Type B pancreatic cell (in vitro differentiated cells): ENCODE data around the gene CTSC. TPM values are rescaled to one million over a fixed set of nuclear protein-coding genes. Genes with fewer than 3 reads are reported as not detected.

ENCODE experiments used
- DNase-seq: peaks from one replicate; pipeline ENCODE4 v3.0.0; 2021; ENCODE audit warnings: mixed read lengths; ENCODE audit not compliant: unreplicated experiment; ENCODE audit errors: extremely low spot score
- H3K27ac Mint-ChIP-seq: 2 replicates; pipeline ENCODE4 v1.8.0; 2021; ENCODE audit warnings: mild to moderate bottlenecking, mixed read lengths
- H3K27me3 Mint-ChIP-seq: 2 replicates; pipeline ENCODE4 v1.8.0; 2021; ENCODE audit warnings: mixed read lengths
- H3K36me3 Mint-ChIP-seq: 2 replicates; pipeline ENCODE4 v1.8.0; 2021; ENCODE audit warnings: mixed read lengths
- H3K4me1 Mint-ChIP-seq: one replicate; pipeline ENCODE4 v1.8.0; 2021; ENCODE audit warnings: mixed read lengths; ENCODE audit not compliant: unreplicated experiment
- H3K4me3 Mint-ChIP-seq: 2 replicates; pipeline ENCODE4 v1.8.0; 2021; ENCODE audit warnings: mild to moderate bottlenecking, mixed read lengths
- H3K9me3 Mint-ChIP-seq: 2 replicates; pipeline ENCODE4 v1.8.0; 2021; ENCODE audit warnings: mixed read lengths
- CTCF ChIP-seq: fragments of 200-600 bp; sonication (generic); conservative IDR thresholded peaks from 2 replicates; pipeline ENCODE4 v1.5.0; 2021; ENCODE audit warnings: antibody characterized with exemption, mild to moderate bottlenecking
- long read RNA-seq: library from polyadenylated mRNA; unstranded; transcript quantifications from one replicate; pipeline ENCODE4 v2.0.0, GENCODE V29; 2020
- total RNA-seq: library from RNA; stranded (reverse); gene quantifications from 2 replicates; pipeline ENCODE4 v1.2.1, GENCODE V29; 2021; ENCODE audit warnings: low replicate concordance

Gene CTSC
- 155 and 215 TPM in 2 replicates for total RNA-seq
- long read RNA-seq, full-length matches to known transcripts, result 808 of 865 reads
- long read RNA-seq, partial matches to known transcripts, result 26 of 865 reads
- long read RNA-seq, other reads (novel, unspliced or antisense), result 31 of 865 reads

- peaks cover 20% of the 10 kb centered on the region for H3K4me1 Mint-ChIP-seq
- peak; percentile 19 for TF ChIP-seq CTCF
- peaks cover 20% of the 10 kb centered on the region for H3K36me3 Mint-ChIP-seq
- H3K9me3 Mint-ChIP-seq, result peaks cover 3% of the 10 kb centered on the region
- peak; percentile 89 for DNase-seq
- H3K4me3 Mint-ChIP-seq, result peak within 1 kb of the TSS; percentile 92
- peak within 1 kb of the TSS; percentile 68 for H3K27ac Mint-ChIP-seq
- peaks cover 5% of the 10 kb centered on the region for H3K27me3 Mint-ChIP-seq
Observed at GRCh38 chr11:88337181-88337986, at the start of gene CTSC. Gene CTSC, minus strand, starts transcription at chr11:88337736. Its CDS starts 64 bp downstream, at chr11:88337672.

GRCh38 chr11:88384669-88385005 lies 47.1 kb upstream of the CTSC start:
- no peaks in the 10 kb centered on the region for H3K9me3 Mint-ChIP-seq
- no peaks in the 10 kb centered on the region for H3K27me3 Mint-ChIP-seq
- H3K4me1 Mint-ChIP-seq, result no peaks in the 10 kb centered on the region
- no peak overlapping the region for H3K4me3 Mint-ChIP-seq
- no peak for DNase-seq
- TF ChIP-seq CTCF, result no peak
- no peak overlapping the region for H3K27ac Mint-ChIP-seq
- H3K36me3 Mint-ChIP-seq, result no peaks in the 10 kb centered on the region

- no peak for TF ChIP-seq CTCF
- DNase-seq, result no peak
- no peak overlapping the region for H3K4me3 Mint-ChIP-seq
- H3K4me1 Mint-ChIP-seq, result no peaks in the 10 kb centered on the region
- H3K9me3 Mint-ChIP-seq, result no peaks in the 10 kb centered on the region
- H3K27me3 Mint-ChIP-seq, result no peaks in the 10 kb centered on the region
- no peaks in the 10 kb centered on the region for H3K36me3 Mint-ChIP-seq
- H3K27ac Mint-ChIP-seq, result no peak overlapping the region
Observed at GRCh38 chr11:88384004-88384668, 46.6 kb upstream of the CTSC start.

- Mint-ChIP-seq H3K27me3 (no peaks in the 10 kb centered on the region), H3K4me1 (no peaks in the 10 kb centered on the region), H3K4me3 (no peak overlapping the region), H3K36me3 (no peaks in the 10 kb centered on the region), H3K9me3 (no peaks in the 10 kb centered on the region), H3K27ac (no peak overlapping the region)
- no peak for DNase-seq
- no peak for TF ChIP-seq CTCF
Observed at GRCh38 chr11:88383447-88383846, 45.9 kb upstream of the CTSC start.

GRCh38 chr11:88379130-88379529 lies 41.6 kb upstream of the CTSC start:
- Mint-ChIP-seq H3K9me3 (no peaks in the 10 kb centered on the region), H3K4me1 (no peaks in the 10 kb centered on the region)
- TF ChIP-seq CTCF, result no peak

More at GRCh38 chr11:88379130-88379529, 41.6 kb upstream of the CTSC start:
- Mint-ChIP-seq H3K4me3 (no peak overlapping the region), H3K36me3 (no peaks in the 10 kb centered on the region), H3K27me3 (no peaks in the 10 kb centered on the region), H3K27ac (no peak overlapping the region)
- DNase-seq, result no peak
